GDM1 (cell line): ENCODE measurements around the gene SPATA22.
A peak's percentile ranks its signal among the peaks of the same experiment; 100 is the strongest.
"Not testable (repeated sequence)": the region's sequence is repeated elsewhere in the genome, so short reads cannot be mapped to it uniquely, and the experiment has no call there.

Source experiments
- DNase-seq: peaks from one replicate; lab custom pipeline; 2025; lab: John Stamatoyannopoulos, UW

The SPATA22 gene

GRCh38 chr17:3474212-3474611 lies 2.6 kb upstream of the SPATA22 start:
- DNase-seq, result no peak

GRCh38 chr17:3472137-3472536 lies 518 bp upstream of the SPATA22 start:
- no peak for DNase-seq

GRCh38 chr17:3469529-3469928 lies 2.1 kb downstream of the SPATA22 start:
- no peak for DNase-seq

- not testable (repeated sequence) for DNase-seq
Observed at GRCh38 chr17:3466355-3466754, 5.3 kb downstream of the SPATA22 start.

- no peak for DNase-seq
Observed at GRCh38 chr17:3448059-3448665, 23.5 kb downstream of the SPATA22 start.

GRCh38 chr17:3447625-3448024 lies 24.0 kb downstream of the SPATA22 start:
- DNase-seq, result peak; percentile 26

DNA sequence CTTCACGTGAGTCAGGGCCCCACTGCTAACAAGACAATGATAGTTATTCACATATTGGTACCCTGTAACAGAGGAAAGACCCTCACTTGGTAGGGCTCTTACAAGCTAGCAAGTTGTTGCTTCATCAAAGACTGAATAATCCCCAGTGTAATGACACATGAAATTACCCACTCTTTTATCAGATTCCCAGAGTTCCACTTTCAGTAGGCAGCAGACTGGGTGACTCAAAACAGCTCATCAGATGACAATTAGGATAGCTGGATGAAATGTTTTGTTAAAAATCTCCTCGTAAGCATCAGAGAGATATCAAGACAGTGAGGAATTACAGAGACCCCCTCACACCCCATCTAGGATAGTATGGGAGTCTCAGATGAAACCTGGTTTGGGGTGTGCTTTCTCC lies 31.2 kb downstream of the SPATA22 start:
- DNase-seq, result no peak

GRCh38 chr17:3438368-3438767 lies 33.3 kb downstream of the SPATA22 start:
- no peak for DNase-seq

GRCh38 chr17:3433741-3434140 lies 37.9 kb downstream of the SPATA22 start, which contains the start of gene OR1E2:
OR1E2 (minus strand) TSS chr17:3433841; CDS start chr17:3433841, 0 bp downstream.
- DNase-seq, result no peak

DNA sequence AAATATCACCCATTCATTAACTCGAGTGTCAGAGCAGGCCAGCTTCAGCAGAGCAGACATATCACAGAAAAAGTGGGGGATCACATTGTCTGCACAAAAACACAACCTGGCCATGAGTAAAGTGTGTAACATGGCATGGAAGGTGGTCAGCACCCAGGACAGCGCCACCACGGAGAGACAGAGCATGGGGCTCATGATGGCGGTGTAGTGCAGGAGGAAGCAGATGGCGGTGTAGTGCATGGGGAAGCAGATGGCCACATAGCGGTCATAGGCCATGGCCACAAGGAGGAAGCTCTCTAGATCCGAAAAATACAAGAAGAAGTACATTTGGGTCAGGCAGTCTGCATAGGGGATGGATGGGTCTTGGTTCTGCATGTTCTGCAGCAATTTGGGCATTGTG lies 38.4 kb downstream of the SPATA22 start:
- DNase-seq, result peak; percentile 81

DNA sequence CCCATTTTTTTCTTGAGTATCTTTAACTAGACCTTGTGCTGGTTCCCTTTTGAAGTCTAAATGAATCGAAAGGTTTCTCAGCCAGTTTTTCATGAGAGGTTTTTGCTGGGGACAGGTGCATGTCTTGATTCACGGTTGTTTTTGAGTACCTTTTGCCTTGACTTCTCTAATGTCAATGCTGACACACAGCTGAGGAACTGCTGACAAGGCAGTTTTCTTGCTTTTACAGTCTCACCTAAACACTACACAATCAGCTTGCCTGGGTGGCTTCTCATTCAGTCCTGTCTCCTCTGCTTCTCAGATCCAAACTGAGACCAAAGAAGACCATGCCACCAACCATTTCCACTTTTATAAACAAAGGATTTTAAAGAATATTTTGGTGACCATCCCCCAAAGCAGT lies 53.4 kb downstream of the SPATA22 start:
- no peak for DNase-seq

- DNase-seq, result no peak
Observed at GRCh38 chr17:3415610-3416009, 56.0 kb downstream of the SPATA22 start.

- DNase-seq, result not testable (repeated sequence)
Observed at GRCh38 chr17:3412216-3412615, 59.4 kb downstream of the SPATA22 start.

GRCh38 chr17:3411070-3411469 lies 60.5 kb downstream of the SPATA22 start, which contains the start of gene OR3A3:
OR3A3 (plus strand) TSS chr17:3411370.
- no peak for DNase-seq

DNA sequence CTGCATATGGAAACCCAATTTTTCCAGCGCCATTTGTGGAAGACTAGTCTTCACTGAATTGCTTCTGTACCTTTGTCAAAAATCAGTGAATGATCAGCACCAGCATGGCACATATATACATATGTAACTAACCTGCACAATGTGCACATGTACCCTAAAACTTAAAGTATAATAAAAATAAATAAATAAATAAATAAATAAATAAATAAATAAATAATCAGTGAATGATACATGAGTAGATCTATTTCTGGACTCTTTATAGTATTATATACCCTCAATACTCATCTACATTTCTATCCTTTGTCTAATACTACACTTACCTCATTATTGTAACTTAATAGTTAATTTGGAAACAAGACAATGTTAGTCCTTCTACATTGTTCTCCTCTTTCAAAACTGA lies 67.8 kb downstream of the SPATA22 start:
- DNase-seq, result not testable (repeated sequence)

GRCh38 chr17:3401786-3402185 lies 69.8 kb downstream of the SPATA22 start:
- DNase-seq, result no peak

DNA sequence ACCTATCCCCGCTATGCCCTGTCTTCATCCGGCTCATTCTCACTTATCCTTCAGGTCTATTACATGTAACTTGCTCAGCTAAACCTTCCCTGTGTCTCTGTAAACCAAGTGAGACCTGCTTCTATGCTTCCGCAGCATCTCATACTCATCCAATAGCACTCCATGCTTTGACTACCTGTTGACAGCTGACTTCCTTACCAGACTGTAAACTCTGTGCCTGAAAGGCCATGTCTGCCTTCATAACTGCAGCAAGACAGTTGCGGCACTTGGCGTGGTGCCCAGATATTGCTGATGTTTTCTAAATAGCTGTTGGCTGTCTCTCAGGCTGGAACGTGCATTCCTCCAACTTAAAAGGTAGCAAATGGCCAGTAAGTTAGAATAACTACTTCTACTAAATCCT lies 71.6 kb downstream of the SPATA22 start:
- DNase-seq, result no peak

DNA sequence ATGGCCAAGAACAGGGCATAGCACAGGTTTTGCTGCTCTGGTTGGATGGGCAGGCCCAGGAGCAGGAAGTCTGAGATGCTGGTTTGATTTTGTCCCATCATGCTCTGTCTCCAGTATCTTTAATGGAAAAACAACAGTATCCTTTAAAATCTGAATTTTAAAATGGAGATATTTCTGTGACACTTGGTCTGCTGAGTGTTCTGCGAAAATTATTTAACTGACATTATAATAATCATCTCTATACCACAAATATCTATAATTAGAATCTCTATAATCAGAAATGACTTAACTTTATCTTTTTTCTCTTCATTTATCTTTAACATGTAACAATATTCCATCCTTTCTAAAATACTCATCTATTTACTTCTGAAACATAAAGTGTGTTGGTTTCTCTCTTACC lies 73.3 kb downstream of the SPATA22 start, which contains the start of gene OR1E1:
OR1E1 (minus strand) TSS at position 101 of the 400 bp plus-strand sequence; CDS start at position 101, 0 bp downstream.
- DNase-seq, result no peak

DNA sequence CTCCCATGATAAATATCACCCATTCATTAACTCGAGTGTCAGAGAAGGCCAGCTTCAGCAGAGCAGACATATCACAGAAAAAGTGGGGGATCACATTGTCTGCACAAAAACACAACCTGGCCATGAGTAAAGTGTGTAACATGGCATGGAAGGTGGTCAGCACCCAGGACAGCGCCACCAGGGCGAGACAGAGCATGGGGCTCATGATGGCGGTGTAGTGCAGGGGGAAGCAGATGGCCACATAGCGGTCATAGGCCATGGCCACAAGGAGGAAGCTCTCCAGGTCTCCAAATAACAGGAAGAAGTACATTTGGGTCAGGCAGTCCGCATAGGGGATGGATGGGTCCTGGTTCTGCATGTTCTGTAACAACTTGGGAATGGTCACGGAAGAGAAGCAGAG lies 73.8 kb downstream of the SPATA22 start:
- not testable (repeated sequence) for DNase-seq
